DOHH2 (cell line): ENCODE data around the gene LAMA3.

Source experiments
- CTCF ChIP-seq: fragments of 200-600 bp; sonication (generic); IDR thresholded peaks from one replicate; pipeline ENCODE4 v1.5.1; 2014; ENCODE audit warnings: antibody characterized with exemption, mild to moderate bottlenecking, low read depth, low read length; ENCODE audit not compliant: poor library complexity, severe bottlenecking
- EZH2phosphoT487 ChIP-seq: fragments of 200-600 bp; sonication (generic); IDR thresholded peaks from 2 replicates; pipeline ENCODE4 v1.6.1; 2017; ENCODE audit warnings: borderline replicate concordance, mild to moderate bottlenecking, antibody characterized with exemption, low read length, moderate library complexity, mixed read lengths

DNA sequence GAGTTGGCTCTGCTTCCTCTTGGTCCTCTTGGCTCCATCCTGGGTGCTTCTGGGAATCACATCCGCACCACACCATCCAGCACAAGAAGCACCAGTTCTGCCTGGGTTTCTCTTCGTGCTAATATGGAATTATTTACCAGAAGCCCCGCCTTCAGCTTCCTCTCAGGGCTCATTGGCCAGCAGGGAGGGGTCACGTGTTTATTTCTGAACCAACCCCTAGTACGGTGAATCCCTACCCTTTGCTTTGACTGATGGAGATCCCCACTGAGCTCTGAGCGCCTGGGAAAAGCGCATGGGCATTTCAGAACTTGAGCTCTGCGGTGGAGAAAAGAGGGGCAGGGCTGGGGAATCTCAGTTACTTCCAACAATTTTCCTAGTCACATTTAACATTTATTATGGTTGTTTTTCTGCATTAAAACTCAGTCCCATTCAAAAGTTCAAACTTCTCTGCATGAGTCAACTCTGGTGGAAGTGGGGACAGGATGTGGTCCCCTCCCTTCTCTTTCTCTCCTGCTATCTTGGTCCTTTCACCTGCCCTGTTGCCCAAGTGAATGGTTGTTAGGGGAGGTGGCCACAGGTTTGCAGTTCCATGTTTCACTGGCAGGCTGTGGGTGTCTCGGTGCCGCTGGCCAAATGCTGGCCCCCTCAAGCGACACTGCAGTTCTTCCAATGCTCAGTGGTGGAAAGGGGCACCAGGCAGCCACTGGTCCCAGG is 248.9 kb downstream of the LAMA3 start:
- TF ChIP-seq CTCF (no peak), EZH2phosphoT487 (no peak)
